Neural progenitor cell (in vitro differentiated cells): ENCODE data around the gene F10. TPM values are rescaled to one million over a fixed set of nuclear protein-coding genes. Genes with fewer than 3 reads are reported as not detected.

ENCODE experiments used
- DNase-seq: peaks from one replicate; pipeline ENCODE4 v3.0.0-alpha.2; 2016; ENCODE audit warnings: low spot score
- H2AFZ ChIP-seq: fragments of 200-600 bp; sonication (generic); replicated peaks from 2 replicates; pipeline ENCODE4 v1.6.1; 2016; ENCODE audit warnings: antibody characterized with exemption
- H3F3A ChIP-seq: fragments of 200-600 bp; sonication (generic); 2 replicates; pipeline ENCODE4 v1.6.1; 2016; ENCODE audit warnings: antibody characterized with exemption, low read depth
- H3K27ac ChIP-seq: fragments of 200-600 bp; sonication (generic); 2 replicates; pipeline ENCODE4 v1.5.1; 2016; ENCODE audit warnings: mild to moderate bottlenecking
- H3K27me3 ChIP-seq: fragments of 200-600 bp; sonication (generic); 2 replicates; pipeline ENCODE4 v1.6.1; 2016; ENCODE audit warnings: mild to moderate bottlenecking, moderate library complexity
- H3K36me3 ChIP-seq: fragments of 200-600 bp; sonication (generic); 2 replicates; pipeline ENCODE4 v1.5.1; 2016
- H3K4me1 ChIP-seq: fragments of 200-600 bp; sonication (generic); 2 replicates; pipeline ENCODE4 v1.6.1; 2016; ENCODE audit warnings: mixed run types
- H3K4me2 ChIP-seq: fragments of 200-600 bp; sonication (generic); 2 replicates; pipeline ENCODE4 v1.6.1; 2016
- H3K4me3 ChIP-seq: fragments of 200-600 bp; sonication (generic); 2 replicates; pipeline ENCODE4 v1.5.1; 2016
- H3K79me2 ChIP-seq: fragments of 200-600 bp; sonication (generic); 2 replicates; pipeline ENCODE4 v1.6.1; 2016; ENCODE audit warnings: low read depth
- H3K9ac ChIP-seq: fragments of 200-600 bp; sonication (generic); 2 replicates; pipeline ENCODE4 v1.6.1; 2016
- H3K9me3 ChIP-seq: fragments of 200-600 bp; sonication (generic); 2 replicates; pipeline ENCODE4 v1.5.1; 2016; ENCODE audit warnings: low read depth
- H4K20me1 ChIP-seq: fragments of 200-600 bp; sonication (generic); 2 replicates; pipeline ENCODE4 v1.6.1; 2016; ENCODE audit warnings: low read depth
- H3K27ac Mint-ChIP-seq: 3 replicates; pipeline ENCODE4 v1.8.0; 2021; ENCODE audit warnings: mixed read lengths
- H3K27me3 Mint-ChIP-seq: 2 replicates; pipeline ENCODE4 v1.8.0; 2022; ENCODE audit warnings: low read depth, mild to moderate bottlenecking, inconsistent platforms, moderate library complexity, mixed read lengths; ENCODE audit not compliant: insufficient read depth
- H3K36me3 Mint-ChIP-seq: 3 replicates; pipeline ENCODE4 v1.8.0; 2021; ENCODE audit warnings: mixed read lengths
- H3K4me1 Mint-ChIP-seq: 3 replicates; pipeline ENCODE4 v1.8.0; 2021; ENCODE audit warnings: mixed read lengths
- H3K4me3 Mint-ChIP-seq: 3 replicates; pipeline ENCODE4 v1.8.0; 2021; ENCODE audit warnings: mild to moderate bottlenecking, moderate library complexity, mixed read lengths
- H3K9me3 Mint-ChIP-seq: 3 replicates; pipeline ENCODE4 v1.8.0; 2020; ENCODE audit warnings: mixed read lengths
- EZH2 ChIP-seq: fragments of 200-600 bp; sonication (generic); IDR thresholded peaks from 2 replicates; pipeline ENCODE4 v1.6.1; 2017; ENCODE audit warnings: antibody characterized with exemption, mild to moderate bottlenecking, moderate library complexity
- EZH2phosphoT487 ChIP-seq: fragments of 200-600 bp; sonication (generic); IDR thresholded peaks from 2 replicates; pipeline ENCODE4 v1.6.1; 2017; ENCODE audit warnings: antibody characterized with exemption
- total RNA-seq: library from RNA; depleted of rRNA; stranded (reverse); fragments of >200 nt; gene quantifications from 2 replicates; pipeline ENCODE4 v1.2.3, GENCODE V29; 2015; ENCODE audit warnings: low replicate concordance
- TF ChIP-seq, protein P1 (sequence below): fragments of 200-600 bp; sonication (generic); IDR thresholded peaks from 2 replicates; pipeline ENCODE4 v1.5.1; 2017; ENCODE audit warnings: antibody characterized with exemption, mild to moderate bottlenecking

Gene F10
- total RNA-seq, 1 donor from 2014 or later, result 2.0 TPM

- no peaks in the 10 kb centered on the region for H4K20me1 ChIP-seq
- H3K9me3 ChIP-seq, result no peaks in the 10 kb centered on the region
- no peak overlapping the region for H3K9ac ChIP-seq
- TF ChIP-seq, protein P1, sequence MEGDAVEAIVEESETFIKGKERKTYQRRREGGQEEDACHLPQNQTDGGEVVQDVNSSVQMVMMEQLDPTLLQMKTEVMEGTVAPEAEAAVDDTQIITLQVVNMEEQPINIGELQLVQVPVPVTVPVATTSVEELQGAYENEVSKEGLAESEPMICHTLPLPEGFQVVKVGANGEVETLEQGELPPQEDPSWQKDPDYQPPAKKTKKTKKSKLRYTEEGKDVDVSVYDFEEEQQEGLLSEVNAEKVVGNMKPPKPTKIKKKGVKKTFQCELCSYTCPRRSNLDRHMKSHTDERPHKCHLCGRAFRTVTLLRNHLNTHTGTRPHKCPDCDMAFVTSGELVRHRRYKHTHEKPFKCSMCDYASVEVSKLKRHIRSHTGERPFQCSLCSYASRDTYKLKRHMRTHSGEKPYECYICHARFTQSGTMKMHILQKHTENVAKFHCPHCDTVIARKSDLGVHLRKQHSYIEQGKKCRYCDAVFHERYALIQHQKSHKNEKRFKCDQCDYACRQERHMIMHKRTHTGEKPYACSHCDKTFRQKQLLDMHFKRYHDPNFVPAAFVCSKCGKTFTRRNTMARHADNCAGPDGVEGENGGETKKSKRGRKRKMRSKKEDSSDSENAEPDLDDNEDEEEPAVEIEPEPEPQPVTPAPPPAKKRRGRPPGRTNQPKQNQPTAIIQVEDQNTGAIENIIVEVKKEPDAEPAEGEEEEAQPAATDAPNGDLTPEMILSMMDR, result no peak
- no peak for TF ChIP-seq EZH2phosphoT487
- TF ChIP-seq EZH2, result no peak
- H3K27me3 ChIP-seq, result no peaks in the 10 kb centered on the region
- no peak overlapping the region for H3K27ac ChIP-seq
- no peaks in the 10 kb centered on the region for H3K36me3 Mint-ChIP-seq
- DNase-seq, result no peak
- no peaks in the 10 kb centered on the region for H3F3A ChIP-seq
- no peak overlapping the region for H2AFZ ChIP-seq
- no peaks in the 10 kb centered on the region for H3K9me3 Mint-ChIP-seq
- H3K4me2 ChIP-seq, result no peak overlapping the region
- H3K27ac Mint-ChIP-seq, result no peak overlapping the region
- peaks cover 10% of the 10 kb centered on the region for H3K27me3 Mint-ChIP-seq
- no peaks in the 10 kb centered on the region for H3K79me2 ChIP-seq
- no peak overlapping the region for H3K4me3 Mint-ChIP-seq
- peaks cover 5% of the 10 kb centered on the region for H3K4me1 ChIP-seq
- no peak overlapping the region for H3K4me3 ChIP-seq
- H3K36me3 ChIP-seq, result no peaks in the 10 kb centered on the region
- no peaks in the 10 kb centered on the region for H3K4me1 Mint-ChIP-seq
Measured at GRCh38 chr13:113129480-113129879, 6.9 kb downstream of the F10 start.

DNA sequence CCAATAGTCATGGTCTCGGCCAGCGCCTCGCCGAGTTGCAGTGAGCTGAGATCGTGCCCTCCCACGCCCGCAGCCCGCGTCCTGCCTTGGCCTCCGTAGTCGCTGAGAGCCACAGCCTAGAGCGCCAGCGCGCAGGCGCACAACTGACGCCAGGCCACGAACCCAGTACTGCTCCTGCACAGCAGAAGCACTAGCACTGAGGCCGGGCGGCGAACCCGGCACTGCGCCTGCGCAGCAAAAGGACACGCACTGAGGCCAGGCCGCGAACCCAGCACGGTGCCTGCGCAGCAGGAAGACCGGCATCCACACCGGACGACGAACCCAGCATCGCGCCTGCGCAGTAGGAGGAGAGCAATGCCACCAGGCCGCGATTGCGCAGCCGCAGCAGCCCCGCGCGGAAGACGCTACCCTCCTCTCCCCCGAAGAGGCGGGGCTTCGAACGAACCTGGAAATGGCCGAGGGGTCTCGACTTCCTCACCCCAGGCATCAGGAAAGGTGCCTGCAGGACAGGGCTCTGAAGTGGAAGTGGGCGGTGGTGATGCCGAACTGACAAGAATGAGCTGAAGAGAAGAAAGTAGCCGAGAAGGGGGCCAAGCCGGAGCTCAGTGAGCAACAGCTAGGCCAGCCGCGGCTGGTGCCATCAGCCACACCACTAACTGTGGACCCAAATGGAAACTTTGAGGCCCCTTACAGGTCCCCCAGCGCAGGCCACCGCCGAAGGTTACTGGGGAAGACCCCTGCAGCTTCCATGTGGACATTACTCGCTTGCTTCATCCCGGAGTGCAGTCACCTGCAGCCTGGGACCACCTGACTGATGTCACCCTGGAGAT is 7.5 kb downstream of the F10 start:
- Histone ChIP-seq H3F3A (peaks cover 4% of the 10 kb centered on the region), H3K79me2 (no peaks in the 10 kb centered on the region), H3K4me1 (peaks cover 5% of the 10 kb centered on the region), H3K4me3 (no peak overlapping the region), H3K36me3 (no peaks in the 10 kb centered on the region), H3K27ac (no peak overlapping the region), H3K9me3 (no peaks in the 10 kb centered on the region), H3K4me2 (no peak overlapping the region), H3K9ac (no peak overlapping the region), H2AFZ (no peak overlapping the region), H4K20me1 (no peaks in the 10 kb centered on the region), H3K27me3 (no peaks in the 10 kb centered on the region)
- H3K4me3 Mint-ChIP-seq, result no peak overlapping the region
- DNase-seq, result no peak
- H3K27me3 Mint-ChIP-seq, result peaks cover 10% of the 10 kb centered on the region
- H3K4me1 Mint-ChIP-seq, result no peaks in the 10 kb centered on the region
- no peaks in the 10 kb centered on the region for H3K9me3 Mint-ChIP-seq
- no peaks in the 10 kb centered on the region for H3K36me3 Mint-ChIP-seq
- H3K27ac Mint-ChIP-seq, result no peak overlapping the region
- no peak for TF ChIP-seq EZH2
- TF ChIP-seq EZH2phosphoT487, result no peak
- TF ChIP-seq, protein P1, result no peak

GRCh38 chr13:113135281-113135760 is 12.7 kb downstream of the F10 start:
- H3K4me2 ChIP-seq, result peak overlapping the region; percentile 4
- H3K9me3 ChIP-seq, result no peaks in the 10 kb centered on the region
- Mint-ChIP-seq H3K4me1 (peaks cover 4% of the 10 kb centered on the region), H3K27ac (no peak overlapping the region), H3K36me3 (no peaks in the 10 kb centered on the region), H3K4me3 (no peak overlapping the region), H3K9me3 (no peaks in the 10 kb centered on the region), H3K27me3 (no peaks in the 10 kb centered on the region)
- H3K4me1 ChIP-seq, result peaks cover 23% of the 10 kb centered on the region
- no peaks in the 10 kb centered on the region for H3K79me2 ChIP-seq
- no peak for DNase-seq
- TF ChIP-seq EZH2phosphoT487 (no peak), EZH2 (no peak)
- TF ChIP-seq, protein P1, result no peak
- no peaks in the 10 kb centered on the region for H3K27me3 ChIP-seq
- no peak overlapping the region for H3K9ac ChIP-seq
- H3K36me3 ChIP-seq, result no peaks in the 10 kb centered on the region
- peaks cover 33% of the 10 kb centered on the region for H3F3A ChIP-seq
- H2AFZ ChIP-seq, result no peak overlapping the region
- no peak overlapping the region for H3K27ac ChIP-seq
- no peaks in the 10 kb centered on the region for H4K20me1 ChIP-seq
- H3K4me3 ChIP-seq, result no peak overlapping the region
